Keratinocyte (primary cell): ENCODE measurements around the gene NEURL1. TPM values are rescaled to one million over a fixed set of nuclear protein-coding genes. Genes with fewer than 3 reads are reported as not detected.

Source experiments
- DNase-seq: peaks from one replicate; pipeline ENCODE4 v3.0.0-alpha.2; 2011; ENCODE audit warnings: low read depth, missing footprints, low spot score
- FAIRE-seq: peaks from 2 replicates; lab custom pipeline; 2011; peaks lifted over from hg19 to GRCh38; lab: Jason Lieb, UNC
- H2AFZ ChIP-seq: 2 replicates; pipeline ENCODE4 v1.6.0; 2012; ENCODE audit warnings: low read length, control low read depth, inconsistent platforms; ENCODE audit not compliant: control insufficient read depth
- H3K27ac ChIP-seq: 2 replicates; pipeline ENCODE4 v1.5.1; 2011; ENCODE audit warnings: low read length; ENCODE audit not compliant: control insufficient read depth, insufficient read depth
- H3K27me3 ChIP-seq: 3 replicates; pipeline ENCODE4 v1.6.0; 2011; ENCODE audit warnings: low read length; ENCODE audit not compliant: control insufficient read depth, insufficient read depth; ENCODE audit errors: extremely low read depth
- H3K36me3 ChIP-seq, 2 experiments: 2 replicates in 1 of 2; 3 replicates in 1 of 2; pipeline ENCODE4 v1.5.1; 2011; ENCODE audit warnings: low read length in 2 of 2, mild to moderate bottlenecking in 1 of 2; ENCODE audit not compliant: control insufficient read depth in 2 of 2, insufficient read depth in 2 of 2; ENCODE audit errors: extremely low read depth in 1 of 2
- H3K4me1 ChIP-seq: 3 replicates; pipeline ENCODE4 v1.5.1; 2011; ENCODE audit warnings: low read length; ENCODE audit not compliant: control insufficient read depth, insufficient read depth; ENCODE audit errors: extremely low read depth
- H3K4me2 ChIP-seq: 3 replicates; pipeline ENCODE4 v1.6.0; 2011; ENCODE audit warnings: low read depth, low read length; ENCODE audit not compliant: control insufficient read depth, insufficient read depth; ENCODE audit errors: extremely low read depth
- H3K4me3 ChIP-seq, 3 experiments: fragments of 200-600 bp in 1 of 3; sonication (generic) in 1 of 3; 2 replicates in 2 of 3; 3 replicates in 1 of 3; pipeline ENCODE4 v1.5.1; 2011 to 2016; ENCODE audit warnings: low read length in 3 of 3, mild to moderate bottlenecking in 3 of 3, control low read depth in 2 of 3, inconsistent platforms in 1 of 3, low read depth in 1 of 3, mixed read lengths in 1 of 3, mixed run types in 1 of 3, moderate library complexity in 1 of 3; ENCODE audit not compliant: control insufficient read depth in 2 of 3, insufficient read depth in 2 of 3; ENCODE audit errors: extremely low read depth in 1 of 3
- H3K79me2 ChIP-seq: 2 replicates; pipeline ENCODE4 v1.6.0; 2012; ENCODE audit warnings: low read length; ENCODE audit not compliant: control insufficient read depth, insufficient read depth
- H3K9ac ChIP-seq: 3 replicates; pipeline ENCODE4 v1.6.0; 2011; ENCODE audit warnings: low read length; ENCODE audit not compliant: control insufficient read depth, insufficient read depth; ENCODE audit errors: extremely low read depth
- H3K9me1 ChIP-seq: 3 replicates; pipeline ENCODE4 v1.6.0; 2011; ENCODE audit warnings: low read length; ENCODE audit not compliant: control insufficient read depth, insufficient read depth; ENCODE audit errors: extremely low read depth
- H3K9me3 ChIP-seq: 2 replicates; pipeline ENCODE4 v1.5.1; 2012; ENCODE audit warnings: low read depth, low read length; ENCODE audit not compliant: control insufficient read depth
- H4K20me1 ChIP-seq: 3 replicates; pipeline ENCODE4 v1.6.0; 2011; ENCODE audit warnings: low read length; ENCODE audit not compliant: control insufficient read depth, insufficient read depth; ENCODE audit errors: extremely low read depth
- EZH2 ChIP-seq: IDR thresholded peaks from one replicate; pipeline ENCODE4 v1.6.1; 2012; ENCODE audit warnings: inconsistent platforms, mild to moderate bottlenecking, low read length, moderate library complexity
- dilution Hi-C: fragments of 300-500 bp; cut with MboI; formaldehyde crosslinking; loops from one replicate; pipeline ENCODE4 v1.7.0; 2020; ENCODE audit warnings: low sequenced_read_pairs; ENCODE audit not compliant: extremely low pct_ligation_motif_present
- polyA plus RNA-seq, 5 experiments: library from polyadenylated mRNA; depleted of rRNA in 3 of 5; stranded (reverse) in 3 of 5; stranded (forward) in 1 of 5; unstranded in 1 of 5; fragments of >200 nt; gene quantifications; 1 replicate in 1 of 5; 2 replicates in 3 of 5; 3 replicates in 1 of 5; pipeline versions ENCODE4 v1.2.1 to v1.2.3, GENCODE V29; 2011 to 2012; ENCODE audit warnings: missing spikeins in 2 of 5, low read depth in 1 of 5, low replicate concordance in 1 of 5
- TF ChIP-seq, protein P1 (sequence below), 3 experiments: IDR thresholded peaks in 1 of 3; conservative IDR thresholded peaks in 1 of 3; optimal IDR thresholded peaks in 1 of 3; 2 replicates in 2 of 3; 3 replicates in 1 of 3; pipeline versions ENCODE3 to v1.5.1; 2011; ENCODE audit warnings: low read length in 3 of 3, mild to moderate bottlenecking in 3 of 3, moderate library complexity in 2 of 3, control low read depth in 1 of 3, inconsistent platforms in 1 of 3; ENCODE audit not compliant: insufficient read depth in 2 of 3; ENCODE audit errors: extremely low read depth in 1 of 3

The NEURL1 gene
- polyA plus RNA-seq, 1 donor (not counting 4 experiments of a cell fraction or from before 2014, with no cell fraction given) = 0.03 TPM

DNA sequence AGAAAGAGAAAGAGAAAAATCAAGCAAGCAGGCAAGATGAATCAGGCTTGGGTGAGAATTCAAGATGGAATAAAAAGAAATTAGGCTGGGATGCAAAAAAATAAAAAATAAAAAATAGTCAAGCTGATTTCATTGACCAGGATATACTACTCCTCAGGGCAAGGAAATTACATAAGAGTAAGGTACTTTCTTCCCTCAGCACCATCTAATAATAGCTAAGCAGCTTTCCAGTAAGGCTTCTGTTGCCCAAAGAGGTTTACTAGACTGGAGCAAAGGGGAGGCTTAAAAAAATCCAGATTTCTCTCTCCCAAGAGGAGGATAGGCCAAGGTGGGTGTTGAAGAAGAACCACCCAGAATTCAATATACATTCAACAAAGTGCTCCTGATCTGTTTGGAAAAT is 93.6 kb downstream of the NEURL1 start:
- Histone ChIP-seq H3K9me1 (no peaks in the 10 kb centered on the region), H4K20me1 (no peaks in the 10 kb centered on the region), H3K4me2 (no peak overlapping the region), H3K79me2 (no peaks in the 10 kb centered on the region), H3K36me3 (no peaks in the 10 kb centered on the region), H3K4me1 (no peaks in the 10 kb centered on the region), H3K9me3 (no peaks in the 10 kb centered on the region), H3K9ac (no peak overlapping the region), H3K27me3 (peaks cover 20% of the 10 kb centered on the region), H2AFZ (no peak overlapping the region), H3K27ac (no peak overlapping the region), H3K4me3 (no peak overlapping the region)
- dilution Hi-C loops = no loop called here
- TF ChIP-seq, protein P1, sequence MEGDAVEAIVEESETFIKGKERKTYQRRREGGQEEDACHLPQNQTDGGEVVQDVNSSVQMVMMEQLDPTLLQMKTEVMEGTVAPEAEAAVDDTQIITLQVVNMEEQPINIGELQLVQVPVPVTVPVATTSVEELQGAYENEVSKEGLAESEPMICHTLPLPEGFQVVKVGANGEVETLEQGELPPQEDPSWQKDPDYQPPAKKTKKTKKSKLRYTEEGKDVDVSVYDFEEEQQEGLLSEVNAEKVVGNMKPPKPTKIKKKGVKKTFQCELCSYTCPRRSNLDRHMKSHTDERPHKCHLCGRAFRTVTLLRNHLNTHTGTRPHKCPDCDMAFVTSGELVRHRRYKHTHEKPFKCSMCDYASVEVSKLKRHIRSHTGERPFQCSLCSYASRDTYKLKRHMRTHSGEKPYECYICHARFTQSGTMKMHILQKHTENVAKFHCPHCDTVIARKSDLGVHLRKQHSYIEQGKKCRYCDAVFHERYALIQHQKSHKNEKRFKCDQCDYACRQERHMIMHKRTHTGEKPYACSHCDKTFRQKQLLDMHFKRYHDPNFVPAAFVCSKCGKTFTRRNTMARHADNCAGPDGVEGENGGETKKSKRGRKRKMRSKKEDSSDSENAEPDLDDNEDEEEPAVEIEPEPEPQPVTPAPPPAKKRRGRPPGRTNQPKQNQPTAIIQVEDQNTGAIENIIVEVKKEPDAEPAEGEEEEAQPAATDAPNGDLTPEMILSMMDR (optimal IDR thresholded peaks at IDR 0.05 in 1 of 3, IDR thresholded peaks at IDR 0.05 in 1 of 3, conservative IDR thresholded peaks at IDR 0.05 in 1 of 3; ENCODE audit: extremely low read depth in 1 of 3, insufficient read depth in 2 of 3, low read length in 3 of 3) = no peak
- no peak for TF ChIP-seq EZH2
- FAIRE-seq (no peak), DNase-seq (no peak)

DNA sequence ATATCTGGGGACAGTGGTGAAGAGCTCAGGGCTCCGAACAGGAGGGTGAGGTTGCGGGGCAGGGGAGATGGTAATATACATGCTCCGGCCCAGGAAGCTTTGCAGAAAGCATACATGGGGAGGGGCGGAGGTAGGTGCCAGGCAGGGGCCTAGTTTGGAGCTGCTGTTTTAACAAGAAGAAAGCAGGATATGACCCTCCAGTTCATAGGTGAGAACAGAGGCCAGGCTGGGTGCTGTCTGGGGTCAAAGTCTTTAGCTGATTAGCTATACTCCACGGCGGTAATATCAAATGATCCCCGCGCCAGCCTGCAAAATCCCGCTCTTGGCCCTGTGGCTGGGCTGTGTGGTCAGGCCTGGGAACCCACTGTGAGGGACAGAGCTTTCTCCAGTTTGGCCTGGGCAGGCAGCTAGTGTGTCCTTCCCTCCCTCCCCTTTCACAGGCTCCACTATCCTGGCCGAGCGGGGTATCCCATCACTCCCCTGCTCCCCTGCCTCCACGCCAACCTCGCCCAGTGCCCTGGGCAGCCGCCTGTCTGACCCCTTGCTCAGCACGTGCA is 95.6 kb downstream of the NEURL1 start:
- Histone ChIP-seq H3K4me3 (no peak overlapping the region), H3K36me3 (no peaks in the 10 kb centered on the region), H3K4me2 (no peak overlapping the region), H3K4me1 (no peaks in the 10 kb centered on the region), H3K79me2 (no peaks in the 10 kb centered on the region), H4K20me1 (peaks cover 3% of the 10 kb centered on the region), H2AFZ (no peak overlapping the region), H3K9ac (no peak overlapping the region), H3K27me3 (peaks cover 11% of the 10 kb centered on the region), H3K9me3 (no peaks in the 10 kb centered on the region), H3K27ac (no peak overlapping the region), H3K9me1 (no peaks in the 10 kb centered on the region)
- FAIRE-seq = no peak
- no peak for DNase-seq
- dilution Hi-C loops = no loop called here
- no peak for TF ChIP-seq EZH2
- TF ChIP-seq, protein P1 (optimal IDR thresholded peaks at IDR 0.05 in 1 of 3, IDR thresholded peaks at IDR 0.05 in 1 of 3, conservative IDR thresholded peaks at IDR 0.05 in 1 of 3; ENCODE audit: extremely low read depth in 1 of 3, insufficient read depth in 2 of 3, low read length in 3 of 3) = no peak
